Esophagus muscularis mucosa (tissue), 4 donors: ENCODE results near the gene ABTB2. TPM values are rescaled to one million over a fixed set of nuclear protein-coding genes. Genes with fewer than 3 reads are reported as not detected.

Experiments used
- DNase-seq: peaks from one replicate; pipeline ENCODE4 v3.0.0-alpha.2; 2017; ENCODE audit errors: extremely low spot score
- H3K27ac ChIP-seq, 4 donors: fragments of 200-600 bp; sonication (generic); replicated peaks in 1 of 4; 1 replicate in 3 of 4; 2 replicates in 1 of 4; pipeline ENCODE4 v1.5.1; 2016 to 2019; ENCODE audit warnings: mild to moderate bottlenecking in 1 of 4
- H3K27me3 ChIP-seq, 4 donors: fragments of 200-600 bp; sonication (generic); one replicate each; pipeline versions ENCODE4 v1.5.1 to v1.6.0; 2016 to 2019
- H3K36me3 ChIP-seq, 4 donors: fragments of 200-600 bp; sonication (generic); one replicate each; pipeline ENCODE4 v1.5.1; 2016 to 2019
- H3K4me1 ChIP-seq, 4 donors: fragments of 200-600 bp; sonication (generic); one replicate each; pipeline ENCODE4 v1.5.1; 2016 to 2019
- H3K4me3 ChIP-seq, 4 donors: fragments of 200-600 bp; sonication (generic); 1 replicate in 2 of 4; 2 replicates in 2 of 4; pipeline ENCODE4 v1.5.1; 2016 to 2019; ENCODE audit warnings: mild to moderate bottlenecking in 4 of 4, moderate library complexity in 1 of 4
- H3K9me3 ChIP-seq, 4 donors: fragments of 200-600 bp; sonication (generic); 1 replicate in 3 of 4; 2 replicates in 1 of 4; pipeline ENCODE4 v1.5.1; 2016 to 2019
- EP300 ChIP-seq: sonication (generic); formaldehyde crosslinking; IDR thresholded peaks from one replicate; pipeline ENCODE4 v1.6.1; 2017; ENCODE audit warnings: antibody characterized with exemption
- POLR2A ChIP-seq: fragments of 450-650 bp; IDR thresholded peaks from one replicate; pipeline ENCODE4 v1.6.1; 2017; ENCODE audit warnings: antibody characterized with exemption, moderate library complexity, mild to moderate bottlenecking, low read depth
- POLR2AphosphoS5 ChIP-seq, 2 donors: sonication (generic); formaldehyde crosslinking; IDR thresholded peaks; one replicate each; pipeline ENCODE4 v1.6.1; 2017; ENCODE audit warnings: antibody characterized with exemption in 2 of 2
- WGBS: methylation state at CpG from one replicate; pipeline ENCODE4 v1.1.5; 2018; 5-methylcytosine and 5-hydroxymethylcytosine counted together
- intact Hi-C: fragments of 100-400 bp; cut with DNase I; formaldehyde crosslinking; loops from one replicate; pipeline ENCODE4 v1.15.1; 2023
- total RNA-seq, 4 donors: library from RNA; depleted of rRNA; stranded (reverse); fragments of >200 nt; gene quantifications; one replicate each; pipeline versions ENCODE4 v1.1.0 to v1.2.1, GENCODE V29; 2016
- TF ChIP-seq, protein P1 (sequence below), 3 experiments: fragments of 200-600 bp in 2 of 3; fragments of 450-650 bp in 1 of 3; sonication (generic) in 2 of 3; IDR thresholded peaks; one replicate each; pipeline ENCODE4 v1.5.1; 2017 to 2019; ENCODE audit warnings: antibody characterized with exemption in 3 of 3, mild to moderate bottlenecking in 2 of 3, moderate library complexity in 1 of 3

Gene ABTB2
- total RNA-seq, 4 donors from 2014 or later, result 5.0 to 8.0 (median 7.2) TPM

DNA sequence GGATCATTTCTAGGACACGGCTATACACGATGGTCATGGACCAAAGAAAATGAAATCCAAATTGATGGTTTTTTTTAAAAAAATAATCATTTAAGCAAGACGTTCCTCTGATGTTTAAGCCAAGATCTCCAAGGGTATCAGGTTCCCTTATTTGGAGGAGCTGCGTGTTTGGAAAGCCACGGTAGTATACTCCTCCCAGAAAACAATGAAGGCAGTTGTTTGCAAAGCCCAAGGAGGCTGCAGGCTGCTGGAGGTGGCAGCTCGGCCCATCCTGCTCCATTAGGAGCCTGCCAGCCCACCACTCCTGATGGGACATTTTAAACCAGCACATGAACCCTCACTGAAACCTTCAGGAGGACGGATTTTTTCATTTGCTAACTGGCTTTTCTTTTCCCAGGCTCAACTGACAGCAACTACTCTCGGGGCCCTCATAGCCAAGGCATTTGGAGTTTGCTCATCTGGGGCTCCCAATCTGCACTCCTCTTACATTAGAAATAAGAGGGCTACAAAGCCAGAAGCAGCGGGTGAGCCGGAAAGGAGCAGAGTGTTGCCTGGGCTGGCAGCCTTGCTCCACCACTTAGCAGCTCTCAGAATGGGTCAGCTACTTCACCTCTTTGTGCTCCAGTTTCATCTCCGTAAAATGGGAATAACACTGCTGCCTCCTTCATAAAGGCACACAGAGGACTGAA is 58.4 kb downstream of the ABTB2 start:
- Histone ChIP-seq H3K27me3 (no peaks in the 10 kb centered on the region), H3K36me3 (no peaks in the 10 kb centered on the region), H3K4me3 (no peak overlapping the region), H3K27ac (no peak overlapping the region), H3K9me3 (no peaks in the 10 kb centered on the region), H3K4me1 (peaks cover 0 to 6% (median 0%) of the 10 kb centered on the region in 4 donors)
- no peak for TF ChIP-seq POLR2A
- TF ChIP-seq, protein P1, sequence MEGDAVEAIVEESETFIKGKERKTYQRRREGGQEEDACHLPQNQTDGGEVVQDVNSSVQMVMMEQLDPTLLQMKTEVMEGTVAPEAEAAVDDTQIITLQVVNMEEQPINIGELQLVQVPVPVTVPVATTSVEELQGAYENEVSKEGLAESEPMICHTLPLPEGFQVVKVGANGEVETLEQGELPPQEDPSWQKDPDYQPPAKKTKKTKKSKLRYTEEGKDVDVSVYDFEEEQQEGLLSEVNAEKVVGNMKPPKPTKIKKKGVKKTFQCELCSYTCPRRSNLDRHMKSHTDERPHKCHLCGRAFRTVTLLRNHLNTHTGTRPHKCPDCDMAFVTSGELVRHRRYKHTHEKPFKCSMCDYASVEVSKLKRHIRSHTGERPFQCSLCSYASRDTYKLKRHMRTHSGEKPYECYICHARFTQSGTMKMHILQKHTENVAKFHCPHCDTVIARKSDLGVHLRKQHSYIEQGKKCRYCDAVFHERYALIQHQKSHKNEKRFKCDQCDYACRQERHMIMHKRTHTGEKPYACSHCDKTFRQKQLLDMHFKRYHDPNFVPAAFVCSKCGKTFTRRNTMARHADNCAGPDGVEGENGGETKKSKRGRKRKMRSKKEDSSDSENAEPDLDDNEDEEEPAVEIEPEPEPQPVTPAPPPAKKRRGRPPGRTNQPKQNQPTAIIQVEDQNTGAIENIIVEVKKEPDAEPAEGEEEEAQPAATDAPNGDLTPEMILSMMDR (IDR thresholded peaks at IDR 0.05), result no peak
- no peak for TF ChIP-seq POLR2AphosphoS5 (IDR thresholded peaks at IDR 0.05)
- TF ChIP-seq EP300, result no peak
- intact Hi-C loops, result no loop called here
- WGBS, result 81% methylated on average over 11 of the region's 11 CpGs
- no peak for DNase-seq

DNA sequence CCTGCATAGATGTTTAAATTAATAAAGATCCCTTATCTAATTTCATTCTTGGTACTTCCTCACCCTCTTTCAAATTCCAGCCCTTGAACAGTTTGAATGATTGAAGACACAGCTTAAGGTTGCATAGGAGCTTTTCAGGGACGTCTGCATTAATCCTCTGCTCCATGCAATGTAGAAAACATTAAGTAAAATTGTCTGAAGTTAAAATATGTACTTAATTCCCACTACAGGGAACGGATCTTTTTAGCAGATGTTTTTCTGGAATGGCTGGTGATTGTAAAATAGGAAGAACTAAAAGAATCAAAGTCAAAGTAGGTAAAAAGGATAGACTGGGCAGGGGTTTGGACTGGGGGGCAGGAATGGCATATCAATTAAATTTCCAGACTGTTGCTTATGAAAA is 58.9 kb downstream of the ABTB2 start:
- H3K9me3 ChIP-seq, result no peaks in the 10 kb centered on the region
- no peaks in the 10 kb centered on the region for H3K27me3 ChIP-seq
- no peak overlapping the region for H3K4me3 ChIP-seq
- WGBS, result 71% methylated on average over 2 of the region's 2 CpGs
- TF ChIP-seq POLR2A (no peak), POLR2AphosphoS5 (IDR thresholded peaks at IDR 0.05) (no peak)
- intact Hi-C loops, result no loop called here
- DNase-seq, result no peak
- H3K36me3 ChIP-seq, result no peaks in the 10 kb centered on the region
- H3K4me1 ChIP-seq, result peaks cover 0 to 6% (median 0%) of the 10 kb centered on the region in 4 donors
- no peak overlapping the region for H3K27ac ChIP-seq

DNA sequence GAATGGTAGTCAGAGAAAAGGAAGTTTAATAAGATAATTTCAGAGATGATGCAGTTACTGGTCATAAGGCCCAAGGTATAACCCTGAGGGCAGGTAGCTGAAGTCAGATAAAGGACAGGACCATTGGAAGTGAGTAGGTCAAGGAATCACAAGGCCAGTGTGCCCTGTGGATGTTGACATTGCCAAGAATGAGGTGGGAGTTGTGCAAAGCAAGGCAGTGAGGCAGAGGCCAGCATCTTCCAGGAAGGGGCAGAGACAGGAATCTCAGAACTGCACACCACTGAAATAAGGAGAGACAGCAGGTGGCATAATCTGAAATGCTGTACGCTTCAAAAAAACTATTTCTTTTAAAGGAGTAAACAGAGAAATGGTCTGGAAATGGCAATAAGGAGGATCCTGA is 61.4 kb downstream of the ABTB2 start:
- Histone ChIP-seq H3K36me3 (no peaks in the 10 kb centered on the region), H3K9me3 (no peaks in the 10 kb centered on the region), H3K27ac (no peak overlapping the region), H3K4me3 (no peak overlapping the region), H3K4me1 (no peaks in the 10 kb centered on the region), H3K27me3 (no peaks in the 10 kb centered on the region)
- DNase-seq, result no peak
- 84% methylated on average over 1 of the region's 1 CpG for WGBS
- no peak for TF ChIP-seq POLR2A
- intact Hi-C loops, result no loop called here

DNA sequence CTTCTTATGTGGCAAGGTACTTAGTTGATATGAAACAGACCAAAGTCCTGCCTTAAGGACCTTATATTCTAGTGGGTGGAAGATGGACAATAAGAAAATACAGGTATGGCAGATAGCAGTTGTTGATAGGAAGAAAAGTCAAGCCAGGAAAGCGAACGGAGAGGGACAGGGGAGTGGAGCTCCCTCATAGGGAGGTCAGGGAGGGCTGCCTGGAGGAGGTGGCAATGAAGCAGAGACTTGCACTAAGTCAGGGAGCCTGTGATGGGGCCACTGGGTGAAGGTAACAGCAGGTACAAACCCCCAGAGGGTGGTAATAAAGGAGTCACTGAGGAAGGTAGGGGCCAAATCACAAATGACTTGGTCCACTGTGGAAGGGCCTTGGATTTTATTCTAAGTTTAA is 65.3 kb downstream of the ABTB2 start:
- H3K27me3 ChIP-seq, result no peaks in the 10 kb centered on the region
- no peaks in the 10 kb centered on the region for H3K4me1 ChIP-seq
- H3K36me3 ChIP-seq, result no peaks in the 10 kb centered on the region
- H3K9me3 ChIP-seq, result no peaks in the 10 kb centered on the region
- 48% methylated on average over 2 of the region's 2 CpGs for WGBS
- DNase-seq, result no peak
- H3K4me3 ChIP-seq, result no peak overlapping the region
- TF ChIP-seq POLR2AphosphoS5 (IDR thresholded peaks at IDR 0.05) (no peak), EP300 (no peak), POLR2A (no peak)
- TF ChIP-seq, protein P1 (IDR thresholded peaks at IDR 0.05), result no peak
- intact Hi-C loops, result no loop called here
- no peak overlapping the region for H3K27ac ChIP-seq

DNA sequence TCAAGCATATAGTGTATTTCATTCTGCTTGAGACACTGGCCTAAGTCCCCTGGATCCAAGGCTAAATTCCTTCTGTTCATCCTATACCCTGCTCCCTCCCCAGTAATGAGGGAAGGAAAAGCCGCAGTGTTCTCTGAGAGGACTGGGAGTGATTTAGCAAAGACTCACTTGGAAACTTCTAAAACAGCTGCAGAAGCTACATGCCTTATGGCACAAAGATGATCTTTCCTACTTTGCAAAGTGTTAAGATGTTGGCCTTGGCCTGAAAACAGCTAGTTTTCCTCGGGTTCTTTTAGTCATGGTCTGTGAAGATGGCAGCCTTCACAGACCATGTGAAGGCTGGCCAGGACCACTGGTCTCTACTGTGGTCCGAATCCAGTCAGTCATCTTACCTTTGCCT is 65.7 kb downstream of the ABTB2 start:
- Histone ChIP-seq H3K4me1 (no peaks in the 10 kb centered on the region), H3K9me3 (no peaks in the 10 kb centered on the region), H3K27me3 (no peaks in the 10 kb centered on the region), H3K36me3 (no peaks in the 10 kb centered on the region), H3K4me3 (no peak overlapping the region), H3K27ac (no peak overlapping the region)
- no peak for DNase-seq
- WGBS, result 82% methylated on average over 3 of the region's 3 CpGs
- intact Hi-C loops, result no loop called here
- TF ChIP-seq EP300 (no peak), POLR2AphosphoS5 (IDR thresholded peaks at IDR 0.05) (no peak), POLR2A (no peak)
- TF ChIP-seq, protein P1 (IDR thresholded peaks at IDR 0.05), result no peak

DNA sequence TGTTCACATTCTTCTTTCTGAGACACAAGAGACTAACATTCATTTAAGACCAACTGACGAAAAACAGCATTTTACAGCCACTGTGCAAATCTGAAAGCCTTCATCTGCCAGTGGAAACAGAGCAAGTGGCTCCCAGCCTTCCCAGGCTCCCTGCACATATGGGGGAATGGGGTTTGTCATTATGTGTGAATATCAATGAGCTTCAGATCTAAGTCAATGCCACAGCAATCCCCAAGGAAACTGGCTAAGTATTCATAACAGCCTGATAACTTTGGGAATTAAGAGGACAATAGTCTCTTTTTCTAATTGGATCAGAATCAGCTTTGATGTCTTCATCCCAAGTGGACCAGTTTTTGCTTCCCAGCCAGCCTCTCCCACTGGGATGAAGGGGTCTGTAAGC is 66.9 kb downstream of the ABTB2 start:
- TF ChIP-seq POLR2A (no peak), POLR2AphosphoS5 (IDR thresholded peaks at IDR 0.05) (no peak), EP300 (no peak)
- TF ChIP-seq, protein P1 (IDR thresholded peaks at IDR 0.05), result no peak
- Histone ChIP-seq H3K9me3 (no peaks in the 10 kb centered on the region), H3K4me3 (no peak overlapping the region), H3K27me3 (no peaks in the 10 kb centered on the region), H3K4me1 (no peaks in the 10 kb centered on the region), H3K36me3 (no peaks in the 10 kb centered on the region), H3K27ac (no peak overlapping the region)
- DNase-seq, result no peak
- 0% methylated on average over 1 of the region's 1 CpG for WGBS
- intact Hi-C loops, result no loop called here
